GM15510 (cell line): ENCODE measurements around the gene SPINDOC.

ENCODE experiments used
- POLR2A ChIP-seq: IDR thresholded peaks from 3 replicates; pipeline ENCODE4 v1.6.1; 2011; ENCODE audit warnings: borderline replicate concordance; ENCODE audit not compliant: insufficient read length; ENCODE audit errors: extremely low read depth

The SPINDOC gene

GRCh38 chr11:63813035-63813562, at the start of gene SPINDOC:
SPINDOC (plus strand) TSS chr11:63813456; CDS start chr11:63813687, 231 bp downstream.
- peak; percentile 90 for TF ChIP-seq POLR2A

DNA sequence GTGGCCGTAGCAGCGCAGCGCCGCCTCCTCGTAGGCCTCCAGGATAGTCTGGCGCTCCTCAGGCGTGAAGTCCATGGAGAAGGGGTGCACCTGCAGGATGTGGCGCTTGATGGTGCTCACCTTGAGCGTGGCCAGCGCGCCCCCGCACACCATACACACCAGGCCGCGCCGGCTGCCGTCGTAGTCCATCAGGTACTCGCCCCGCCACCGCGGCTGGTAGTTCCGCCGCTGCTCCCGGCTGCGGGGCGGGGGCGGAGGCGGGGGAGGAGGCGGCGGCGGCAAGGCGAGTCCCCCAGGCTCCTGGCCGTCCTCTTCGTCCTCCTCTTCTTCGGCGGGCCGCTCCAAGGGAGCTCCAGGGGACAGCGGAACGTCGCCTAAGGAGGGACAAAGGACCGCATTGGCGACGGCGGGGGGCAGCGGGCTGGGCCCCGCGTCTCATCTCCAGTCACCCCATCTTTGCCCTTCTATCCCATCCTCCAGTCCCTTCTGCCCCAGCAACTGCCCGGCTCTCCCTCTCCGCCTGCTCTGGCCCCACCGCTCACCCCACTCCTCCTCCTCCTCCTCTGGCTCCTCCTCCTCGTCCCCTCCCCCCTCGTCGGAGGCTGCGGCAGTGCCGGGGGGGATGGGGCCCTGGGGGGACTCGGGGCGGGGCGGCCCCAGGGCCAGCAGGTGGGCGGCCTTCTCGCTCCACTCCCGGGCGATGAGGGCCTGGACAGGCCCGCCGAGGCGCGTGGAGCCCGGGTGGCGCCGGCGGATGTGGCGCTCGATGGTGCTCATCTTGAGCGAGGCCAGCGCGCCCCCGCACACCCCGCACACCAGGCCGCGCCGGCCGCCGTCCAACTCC, 49.5 kb upstream of the SPINDOC start:
- TF ChIP-seq POLR2A = no peak

DNA sequence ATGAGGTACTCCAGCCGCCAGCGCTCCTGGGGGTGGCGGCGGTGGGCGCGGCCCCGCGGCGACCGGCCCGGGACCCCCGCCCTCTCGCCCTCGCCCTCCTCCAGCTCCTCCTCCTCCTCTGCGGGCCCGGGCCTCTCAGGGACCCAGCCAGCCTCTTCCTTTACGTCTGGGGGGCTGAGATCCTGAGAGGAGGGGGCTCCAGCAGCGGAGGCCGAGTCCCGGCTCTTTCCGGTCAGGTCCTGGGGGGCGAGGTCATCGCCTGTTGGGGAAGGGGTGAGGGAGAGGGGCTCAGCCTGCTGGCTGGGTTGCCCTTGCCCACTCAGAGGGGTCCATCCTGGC, 48.9 kb upstream of the SPINDOC start:
- TF ChIP-seq POLR2A = no peak

GRCh38 chr11:63764679-63765647, 48.3 kb upstream of the SPINDOC start:
- TF ChIP-seq POLR2A = no peak

DNA sequence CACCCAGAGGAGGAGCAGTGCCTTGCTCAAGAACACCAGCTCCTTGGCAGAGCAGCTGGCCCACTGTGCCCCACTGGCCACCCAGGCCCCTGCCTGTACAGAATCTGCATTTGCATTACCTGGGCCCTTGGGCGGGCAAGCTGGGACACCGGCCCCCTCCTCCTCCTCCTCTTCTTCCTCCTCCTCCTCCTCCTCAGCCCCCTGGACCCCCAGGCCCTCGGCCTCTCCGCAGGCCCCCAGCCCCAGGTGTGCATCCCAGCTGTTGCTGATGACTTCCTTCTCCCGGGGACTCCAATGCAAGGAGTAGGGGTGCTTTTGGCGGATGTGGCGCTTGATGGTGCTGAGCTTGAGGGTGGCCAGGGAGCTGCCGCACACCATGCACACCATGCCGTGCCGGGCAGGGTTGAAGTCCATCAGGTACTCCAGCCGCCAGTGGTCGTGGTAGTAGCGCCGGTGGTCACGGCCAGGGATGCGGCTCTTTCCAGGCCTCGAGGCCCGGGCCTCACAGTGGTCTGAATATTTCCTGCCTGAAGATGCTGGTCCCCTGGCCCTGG, 47.5 kb upstream of the SPINDOC start:
- TF ChIP-seq POLR2A = no peak

DNA sequence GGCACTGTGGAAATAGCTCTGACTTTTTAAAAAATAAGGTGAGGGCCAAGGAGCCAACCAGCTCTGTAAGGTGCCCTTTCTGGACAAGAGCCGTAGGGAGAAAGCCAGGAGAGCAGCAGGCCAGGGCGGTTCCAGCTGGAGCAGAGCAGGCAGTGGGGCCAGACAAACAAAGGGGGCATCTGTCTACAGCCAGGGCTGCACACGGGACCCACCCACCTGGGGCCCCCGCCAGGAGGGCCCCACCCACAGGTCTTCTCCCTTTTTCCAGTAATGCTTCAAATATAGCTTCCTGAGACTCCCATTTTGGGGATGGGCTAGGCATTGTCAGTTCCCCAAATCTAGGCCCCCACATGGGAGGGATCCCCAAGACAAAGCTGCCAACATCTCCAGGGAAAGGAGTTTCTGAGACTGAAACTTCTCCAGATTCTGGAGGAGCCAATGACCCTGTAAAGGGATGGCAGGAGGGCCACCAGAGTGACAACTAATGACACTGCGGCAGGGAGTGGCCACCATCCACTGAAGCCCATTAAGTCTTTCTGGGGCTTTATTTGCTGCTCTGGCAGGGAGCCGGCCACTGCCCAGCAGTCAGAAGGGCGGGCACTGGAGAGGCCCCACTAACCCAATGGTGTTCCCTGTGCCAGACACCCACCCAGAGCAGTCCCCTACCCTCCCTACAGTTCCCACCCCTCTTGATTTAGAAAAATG, 46.6 kb upstream of the SPINDOC start:
- TF ChIP-seq POLR2A = no peak

GRCh38 chr11:63767267-63767564, 46.0 kb upstream of the SPINDOC start:
- no peak for TF ChIP-seq POLR2A

- no peak for TF ChIP-seq POLR2A
Observed at GRCh38 chr11:63767565-63768236, 45.6 kb upstream of the SPINDOC start.

DNA sequence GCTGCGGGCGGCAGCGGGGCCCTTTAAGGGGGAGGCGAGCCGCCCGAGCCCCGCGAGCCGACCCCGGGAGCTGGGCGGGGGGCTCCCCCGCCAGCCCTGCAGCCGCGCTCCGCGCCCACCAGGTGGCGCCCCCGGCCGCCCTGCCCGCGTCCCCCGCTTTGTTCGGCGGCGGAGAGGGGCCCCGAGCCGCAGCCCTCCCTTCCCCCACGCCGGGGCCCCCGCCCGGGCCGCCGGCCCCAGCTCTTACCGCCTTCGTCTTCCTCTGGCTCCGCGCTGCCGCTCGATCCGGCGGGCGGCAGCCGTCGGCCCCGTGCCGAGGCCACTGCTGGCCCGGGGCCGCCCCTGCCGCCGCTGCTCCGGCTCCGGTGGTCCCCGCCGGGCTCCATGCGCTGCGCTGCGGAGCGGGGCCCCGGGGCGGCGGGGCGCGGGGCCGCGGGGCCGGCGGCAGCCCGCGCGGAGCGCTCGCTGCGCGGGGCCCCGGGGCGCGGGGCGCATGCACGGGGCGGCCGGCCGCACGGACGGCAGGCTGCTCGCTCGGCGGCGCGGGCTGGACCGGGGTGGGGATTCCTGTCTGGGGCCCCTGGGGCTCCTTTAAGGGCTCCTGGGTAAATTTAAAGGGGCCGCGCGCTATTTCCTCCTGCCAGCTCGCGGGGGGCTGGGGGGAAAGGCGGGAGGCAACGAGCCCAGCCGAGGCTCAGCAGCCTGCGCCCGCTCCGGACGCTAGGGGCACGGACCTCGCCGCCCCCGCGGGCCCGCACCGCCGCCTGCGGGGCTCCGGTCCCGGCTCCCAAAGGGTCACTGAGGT, 44.8 kb upstream of the SPINDOC start, which contains the start of gene ZFTA:
Gene ZFTA, minus strand, starts transcription at position 539 of the 805 bp plus-strand sequence. Its CDS starts 153 bp downstream, at position 386.
- no peak for TF ChIP-seq POLR2A

- peak; percentile 28 for TF ChIP-seq POLR2A
Observed at GRCh38 chr11:63769042-63769713, 44.1 kb upstream of the SPINDOC start.

DNA sequence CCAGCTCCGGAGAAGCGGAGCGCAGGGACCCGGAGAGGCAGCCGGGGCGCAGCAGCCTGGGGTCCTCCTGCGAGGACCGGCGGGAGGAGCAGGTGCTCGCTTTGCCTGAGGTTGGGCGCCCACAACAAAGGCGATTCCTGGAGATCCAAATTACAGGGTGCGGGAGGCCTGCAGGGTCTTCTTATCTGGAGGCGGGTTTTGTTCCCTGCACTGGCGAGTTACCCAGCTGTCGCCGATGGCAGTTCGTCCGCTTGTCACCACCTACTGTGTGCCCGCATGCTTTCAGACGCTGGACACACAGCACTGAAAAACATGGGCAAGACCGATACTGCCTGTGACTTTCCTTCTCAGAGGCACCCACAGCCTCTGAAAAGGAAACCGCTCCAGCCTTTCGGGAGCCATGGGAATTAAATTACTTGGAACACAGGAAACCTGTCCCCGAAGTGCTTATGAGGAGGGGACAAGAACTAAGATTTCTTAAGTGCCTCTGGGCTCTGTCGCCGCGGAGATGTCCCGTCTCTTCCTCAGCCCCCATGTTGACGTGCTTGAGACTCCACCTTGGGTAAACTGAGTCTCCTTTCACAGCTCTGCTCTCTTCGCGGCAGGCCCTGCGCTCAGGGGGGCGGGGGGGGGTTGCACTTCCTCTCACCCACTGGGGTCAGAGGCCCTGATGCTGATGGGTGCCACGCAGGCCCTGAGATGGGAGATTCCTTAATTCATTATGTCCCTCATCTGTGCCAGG, 43.4 kb upstream of the SPINDOC start:
- TF ChIP-seq POLR2A = no peak

- TF ChIP-seq POLR2A = no peak
Observed at GRCh38 chr11:63770763-63771162, 42.5 kb upstream of the SPINDOC start.
